HL-60 (cell line): ENCODE results near the gene PHLDB2.

ENCODE experiments used
- DNase-seq, 2 experiments: peaks; one replicate each; pipeline ENCODE4 v3.0.0-alpha.2; 2010 to 2020; ENCODE audit warnings: low read depth in 1 of 2, low spot score in 1 of 2
- H3K27ac ChIP-seq: fragments of 250-450 bp; sonication (Bioruptor Pico); replicated peaks from 2 replicates; pipeline ENCODE4 v1.5.1; 2020; ENCODE audit warnings: mild to moderate bottlenecking, moderate library complexity
- H3K27me3 ChIP-seq: fragments of 250-450 bp; sonication (Bioruptor Pico); 2 replicates; pipeline ENCODE4 v1.5.1; 2021; ENCODE audit warnings: mild to moderate bottlenecking, moderate library complexity; ENCODE audit not compliant: insufficient read depth, poor library complexity, severe bottlenecking
- H3K4me3 ChIP-seq: replicated peaks from 2 replicates; pipeline ENCODE4 v1.5.1; 2011; ENCODE audit warnings: mild to moderate bottlenecking, control low read depth, low read length; ENCODE audit not compliant: insufficient read depth
- CTCF ChIP-seq: IDR thresholded peaks from one replicate; pipeline ENCODE4 v1.5.1; 2011; ENCODE audit warnings: low read length, control low read depth, inconsistent platforms; ENCODE audit not compliant: insufficient read depth
- GABPA ChIP-seq: IDR thresholded peaks from 2 replicates; pipeline ENCODE4 v1.6.1; 2012; ENCODE audit warnings: low read depth
- POLR2AphosphoS5 ChIP-seq: IDR thresholded peaks from 2 replicates; pipeline ENCODE4 v1.6.1; 2012; ENCODE audit warnings: low read depth
- SPI1 ChIP-seq: IDR thresholded peaks from 2 replicates; pipeline ENCODE4 v1.6.1; 2012; ENCODE audit warnings: low read depth, mild to moderate bottlenecking, borderline replicate concordance
- TF ChIP-seq, protein P1 (sequence below): IDR thresholded peaks from 2 replicates; pipeline ENCODE4 v1.6.1; 2012; ENCODE audit warnings: low read depth; ENCODE audit not compliant: insufficient replicate concordance

PHLDB2 gene

DNA sequence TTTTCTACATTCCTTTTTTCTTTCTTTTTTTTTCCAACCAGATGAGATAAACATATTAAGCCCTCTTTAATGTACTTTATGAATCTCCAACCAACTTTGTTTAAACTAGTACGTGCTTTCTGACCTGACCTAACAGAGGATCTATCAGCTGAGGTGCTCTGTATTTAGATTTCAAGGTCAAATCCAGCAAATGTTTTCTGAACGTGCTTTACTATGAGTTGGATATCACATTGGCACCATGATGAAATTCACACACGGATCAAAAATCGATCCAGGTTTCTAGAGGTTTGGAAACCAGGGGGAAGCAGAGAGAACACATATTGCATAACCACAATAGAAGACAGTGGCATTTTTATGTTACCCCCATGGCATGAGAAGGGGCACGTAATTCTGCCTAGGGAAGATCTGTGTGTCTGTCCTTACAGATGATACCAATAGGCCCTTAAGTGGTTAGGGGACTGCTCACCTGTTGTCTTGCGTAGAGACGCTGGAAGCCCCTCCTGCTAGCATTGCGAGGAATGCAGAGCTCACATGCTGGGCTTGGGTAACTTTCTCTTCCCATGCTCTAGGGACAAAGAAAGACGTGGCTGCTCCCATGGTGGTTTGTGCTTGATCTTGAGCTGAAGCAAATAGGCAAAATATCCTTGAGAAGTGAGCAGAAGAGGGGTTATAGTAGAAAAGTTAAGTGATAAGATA is 60.5 kb downstream of the PHLDB2 start:
- TF ChIP-seq SPI1, result no peak
- TF ChIP-seq POLR2AphosphoS5, result no peak
- TF ChIP-seq, protein P1, sequence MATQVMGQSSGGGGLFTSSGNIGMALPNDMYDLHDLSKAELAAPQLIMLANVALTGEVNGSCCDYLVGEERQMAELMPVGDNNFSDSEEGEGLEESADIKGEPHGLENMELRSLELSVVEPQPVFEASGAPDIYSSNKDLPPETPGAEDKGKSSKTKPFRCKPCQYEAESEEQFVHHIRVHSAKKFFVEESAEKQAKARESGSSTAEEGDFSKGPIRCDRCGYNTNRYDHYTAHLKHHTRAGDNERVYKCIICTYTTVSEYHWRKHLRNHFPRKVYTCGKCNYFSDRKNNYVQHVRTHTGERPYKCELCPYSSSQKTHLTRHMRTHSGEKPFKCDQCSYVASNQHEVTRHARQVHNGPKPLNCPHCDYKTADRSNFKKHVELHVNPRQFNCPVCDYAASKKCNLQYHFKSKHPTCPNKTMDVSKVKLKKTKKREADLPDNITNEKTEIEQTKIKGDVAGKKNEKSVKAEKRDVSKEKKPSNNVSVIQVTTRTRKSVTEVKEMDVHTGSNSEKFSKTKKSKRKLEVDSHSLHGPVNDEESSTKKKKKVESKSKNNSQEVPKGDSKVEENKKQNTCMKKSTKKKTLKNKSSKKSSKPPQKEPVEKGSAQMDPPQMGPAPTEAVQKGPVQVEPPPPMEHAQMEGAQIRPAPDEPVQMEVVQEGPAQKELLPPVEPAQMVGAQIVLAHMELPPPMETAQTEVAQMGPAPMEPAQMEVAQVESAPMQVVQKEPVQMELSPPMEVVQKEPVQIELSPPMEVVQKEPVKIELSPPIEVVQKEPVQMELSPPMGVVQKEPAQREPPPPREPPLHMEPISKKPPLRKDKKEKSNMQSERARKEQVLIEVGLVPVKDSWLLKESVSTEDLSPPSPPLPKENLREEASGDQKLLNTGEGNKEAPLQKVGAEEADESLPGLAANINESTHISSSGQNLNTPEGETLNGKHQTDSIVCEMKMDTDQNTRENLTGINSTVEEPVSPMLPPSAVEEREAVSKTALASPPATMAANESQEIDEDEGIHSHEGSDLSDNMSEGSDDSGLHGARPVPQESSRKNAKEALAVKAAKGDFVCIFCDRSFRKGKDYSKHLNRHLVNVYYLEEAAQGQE, result no peak
- no peak for TF ChIP-seq GABPA
- no peak for TF ChIP-seq CTCF
- Histone ChIP-seq H3K27me3 (peaks cover 4% of the 10 kb centered on the region), H3K27ac (no peak overlapping the region), H3K4me3 (no peak overlapping the region)
- no peak for DNase-seq

DNA sequence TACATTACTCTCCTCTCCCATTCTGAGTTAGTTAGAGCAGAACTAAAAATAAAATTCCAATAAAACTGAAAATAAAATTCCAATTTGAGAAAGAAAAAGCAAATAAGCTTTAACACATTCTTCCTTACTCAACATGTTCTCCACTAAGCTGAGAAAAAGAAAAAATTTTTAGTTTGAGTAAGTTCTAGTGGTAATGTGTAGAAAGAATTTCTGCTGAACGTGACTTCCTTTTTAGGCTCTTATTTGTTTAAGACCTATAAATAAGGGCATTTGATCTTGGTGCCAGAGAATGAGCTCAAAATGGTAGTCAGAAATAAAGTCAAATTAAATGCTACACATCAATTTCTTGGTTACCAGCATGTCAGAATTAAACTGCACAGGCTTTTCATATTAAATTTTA is 62.1 kb downstream of the PHLDB2 start:
- no peak for DNase-seq
- TF ChIP-seq GABPA (no peak), POLR2AphosphoS5 (no peak), SPI1 (no peak), CTCF (no peak)
- TF ChIP-seq, protein P1, result no peak
- Histone ChIP-seq H3K4me3 (no peak overlapping the region), H3K27me3 (no peaks in the 10 kb centered on the region), H3K27ac (no peak overlapping the region)

GRCh38 chr3:111923095-111923771 is 64.2 kb downstream of the PHLDB2 start:
- no peak for DNase-seq
- no peak for TF ChIP-seq GABPA
- TF ChIP-seq SPI1, result no peak
- TF ChIP-seq CTCF, result no peak
- TF ChIP-seq, protein P1, result no peak
- TF ChIP-seq POLR2AphosphoS5, result no peak
- Histone ChIP-seq H3K27me3 (no peaks in the 10 kb centered on the region), H3K27ac (no peak overlapping the region), H3K4me3 (no peak overlapping the region)
